Glomerular endothelial cell (primary cell): ENCODE data around the gene GIMAP2. TPM values are rescaled to one million over a fixed set of nuclear protein-coding genes. Genes with fewer than 3 reads are reported as not detected.
"Not testable (repeated sequence)": the region's sequence is repeated elsewhere in the genome, so short reads cannot be mapped to it uniquely, and the experiment has no call there.

Source experiments
- DNase-seq: peaks from one replicate; pipeline ENCODE4 v3.0.0-alpha.2; 2011; ENCODE audit warnings: low read depth, low spot score; ENCODE audit errors: extremely low read depth
- total RNA-seq: library from RNA; depleted of rRNA; stranded (reverse); fragments of >200 nt; gene quantifications from 2 replicates; pipeline ENCODE4 v1.2.3, GENCODE V29; 2015

GIMAP2 gene
- total RNA-seq = 31.6 and 33.6 TPM in 2 replicates

- DNase-seq = peak; percentile 33
These were observed at the start of gene GIMAP2 for GRCh38 chr7:150685219-150686029. GIMAP2 (plus strand) TSS chr7:150685706; CDS start chr7:150687060, 1,354 bp downstream.

- DNase-seq = no peak
These were observed 43.7 kb upstream of the GIMAP2 start for GRCh38 chr7:150641854-150642253.

GRCh38 chr7:150642926-150643325, 42.6 kb upstream of the GIMAP2 start:
- no peak for DNase-seq

- DNase-seq = no peak
These were observed 40.1 kb upstream of the GIMAP2 start for GRCh38 chr7:150645259-150646020.

GRCh38 chr7:150648353-150649079, 37.0 kb upstream of the GIMAP2 start:
- no peak for DNase-seq

- DNase-seq = no peak
These were observed 36.5 kb upstream of the GIMAP2 start for GRCh38 chr7:150649080-150649385.

GRCh38 chr7:150654692-150655091, 30.8 kb upstream of the GIMAP2 start:
- no peak for DNase-seq

GRCh38 chr7:150656047-150656446, 29.5 kb upstream of the GIMAP2 start:
- DNase-seq = no peak

GRCh38 chr7:150657526-150657925, 28.0 kb upstream of the GIMAP2 start:
- DNase-seq = no peak

- no peak for DNase-seq
These were observed 24.4 kb upstream of the GIMAP2 start for GRCh38 chr7:150660939-150661613.

GRCh38 chr7:150662821-150663220, 22.7 kb upstream of the GIMAP2 start:
- not testable (repeated sequence) for DNase-seq

GRCh38 chr7:150663802-150664494, 21.6 kb upstream of the GIMAP2 start:
- DNase-seq = no peak

- DNase-seq = no peak
These were observed 20.3 kb upstream of the GIMAP2 start for GRCh38 chr7:150665089-150665748.

- DNase-seq = no peak
These were observed 19.6 kb upstream of the GIMAP2 start for GRCh38 chr7:150665896-150666295.

GRCh38 chr7:150666412-150666811, 19.1 kb upstream of the GIMAP2 start:
- no peak for DNase-seq

GRCh38 chr7:150668472-150668911, 17.0 kb upstream of the GIMAP2 start:
- no peak for DNase-seq

GRCh38 chr7:150668977-150669376, 16.5 kb upstream of the GIMAP2 start:
- DNase-seq = no peak

- not testable (repeated sequence) for DNase-seq
These were observed 13.5 kb upstream of the GIMAP2 start for GRCh38 chr7:150671798-150672585.

- no peak for DNase-seq
These were observed 9.8 kb upstream of the GIMAP2 start for GRCh38 chr7:150675714-150676113.
